Neural progenitor cell (in vitro differentiated cells): ENCODE results near the gene CHRM4. TPM values are rescaled to one million over a fixed set of nuclear protein-coding genes. Genes with fewer than 3 reads are reported as not detected.
A peak's percentile ranks its signal among the peaks of the same experiment; 100 is the strongest.

Experiments used
- DNase-seq: peaks from one replicate; pipeline ENCODE4 v3.0.0-alpha.2; 2016; ENCODE audit warnings: low spot score
- H2AFZ ChIP-seq: fragments of 200-600 bp; sonication (generic); replicated peaks from 2 replicates; pipeline ENCODE4 v1.6.1; 2016; ENCODE audit warnings: antibody characterized with exemption
- H3F3A ChIP-seq: fragments of 200-600 bp; sonication (generic); 2 replicates; pipeline ENCODE4 v1.6.1; 2016; ENCODE audit warnings: antibody characterized with exemption, low read depth
- H3K27ac ChIP-seq: fragments of 200-600 bp; sonication (generic); 2 replicates; pipeline ENCODE4 v1.5.1; 2016; ENCODE audit warnings: mild to moderate bottlenecking
- H3K27me3 ChIP-seq: fragments of 200-600 bp; sonication (generic); 2 replicates; pipeline ENCODE4 v1.6.1; 2016; ENCODE audit warnings: mild to moderate bottlenecking, moderate library complexity
- H3K36me3 ChIP-seq: fragments of 200-600 bp; sonication (generic); 2 replicates; pipeline ENCODE4 v1.5.1; 2016
- H3K4me1 ChIP-seq: fragments of 200-600 bp; sonication (generic); 2 replicates; pipeline ENCODE4 v1.6.1; 2016; ENCODE audit warnings: mixed run types
- H3K4me2 ChIP-seq: fragments of 200-600 bp; sonication (generic); 2 replicates; pipeline ENCODE4 v1.6.1; 2016
- H3K4me3 ChIP-seq: fragments of 200-600 bp; sonication (generic); 2 replicates; pipeline ENCODE4 v1.5.1; 2016
- H3K79me2 ChIP-seq: fragments of 200-600 bp; sonication (generic); 2 replicates; pipeline ENCODE4 v1.6.1; 2016; ENCODE audit warnings: low read depth
- H3K9ac ChIP-seq: fragments of 200-600 bp; sonication (generic); 2 replicates; pipeline ENCODE4 v1.6.1; 2016
- H3K9me3 ChIP-seq: fragments of 200-600 bp; sonication (generic); 2 replicates; pipeline ENCODE4 v1.5.1; 2016; ENCODE audit warnings: low read depth
- H4K20me1 ChIP-seq: fragments of 200-600 bp; sonication (generic); 2 replicates; pipeline ENCODE4 v1.6.1; 2016; ENCODE audit warnings: low read depth
- H3K27ac Mint-ChIP-seq: 3 replicates; pipeline ENCODE4 v1.8.0; 2021; ENCODE audit warnings: mixed read lengths
- H3K27me3 Mint-ChIP-seq: 2 replicates; pipeline ENCODE4 v1.8.0; 2022; ENCODE audit warnings: low read depth, mild to moderate bottlenecking, inconsistent platforms, moderate library complexity, mixed read lengths; ENCODE audit not compliant: insufficient read depth
- H3K36me3 Mint-ChIP-seq: 3 replicates; pipeline ENCODE4 v1.8.0; 2021; ENCODE audit warnings: mixed read lengths
- H3K4me1 Mint-ChIP-seq: 3 replicates; pipeline ENCODE4 v1.8.0; 2021; ENCODE audit warnings: mixed read lengths
- H3K4me3 Mint-ChIP-seq: 3 replicates; pipeline ENCODE4 v1.8.0; 2021; ENCODE audit warnings: mild to moderate bottlenecking, moderate library complexity, mixed read lengths
- H3K9me3 Mint-ChIP-seq: 3 replicates; pipeline ENCODE4 v1.8.0; 2020; ENCODE audit warnings: mixed read lengths
- CTCF ChIP-seq: fragments of 200-600 bp; sonication (generic); IDR thresholded peaks from 2 replicates; pipeline ENCODE4 v1.5.1; 2017; ENCODE audit warnings: antibody characterized with exemption, mild to moderate bottlenecking
- EZH2 ChIP-seq: fragments of 200-600 bp; sonication (generic); IDR thresholded peaks from 2 replicates; pipeline ENCODE4 v1.6.1; 2017; ENCODE audit warnings: antibody characterized with exemption, mild to moderate bottlenecking, moderate library complexity
- EZH2phosphoT487 ChIP-seq: fragments of 200-600 bp; sonication (generic); IDR thresholded peaks from 2 replicates; pipeline ENCODE4 v1.6.1; 2017; ENCODE audit warnings: antibody characterized with exemption
- total RNA-seq: library from RNA; depleted of rRNA; stranded (reverse); fragments of >200 nt; gene quantifications from 2 replicates; pipeline ENCODE4 v1.2.3, GENCODE V29; 2015; ENCODE audit warnings: low replicate concordance

Gene CHRM4
- total RNA-seq, 1 donor from 2014 or later = not detected

- no peak for TF ChIP-seq EZH2phosphoT487
- no peak for TF ChIP-seq CTCF
- TF ChIP-seq EZH2 = no peak
- H3K4me1 Mint-ChIP-seq = peaks cover 19% of the 10 kb centered on the region
- H3K27ac Mint-ChIP-seq = no peak overlapping the region
- Histone ChIP-seq H3K4me3 (no peak overlapping the region), H3F3A (peaks cover 27% of the 10 kb centered on the region), H3K4me2 (no peak overlapping the region), H4K20me1 (peaks cover 19% of the 10 kb centered on the region), H3K4me1 (peaks cover 30% of the 10 kb centered on the region), H3K27me3 (no peaks in the 10 kb centered on the region), H2AFZ (no peak overlapping the region), H3K79me2 (no peaks in the 10 kb centered on the region), H3K36me3 (no peaks in the 10 kb centered on the region), H3K27ac (no peak overlapping the region), H3K9ac (no peak overlapping the region), H3K9me3 (no peaks in the 10 kb centered on the region)
- H3K9me3 Mint-ChIP-seq = no peaks in the 10 kb centered on the region
- peaks cover 27% of the 10 kb centered on the region for H3K36me3 Mint-ChIP-seq
- H3K4me3 Mint-ChIP-seq = no peak overlapping the region
- H3K27me3 Mint-ChIP-seq = no peaks in the 10 kb centered on the region
- DNase-seq = no peak
These were observed 22.3 kb upstream of the CHRM4 start for GRCh38 chr11:46413760-46414465.

- Mint-ChIP-seq H3K27ac (no peak overlapping the region), H3K4me1 (peaks cover 5% of the 10 kb centered on the region), H3K27me3 (no peaks in the 10 kb centered on the region), H3K4me3 (no peak overlapping the region), H3K36me3 (peaks cover 24% of the 10 kb centered on the region), H3K9me3 (no peaks in the 10 kb centered on the region)
- Histone ChIP-seq H3K4me2 (no peak overlapping the region), H3K9ac (no peak overlapping the region), H2AFZ (no peak overlapping the region), H3K4me3 (no peak overlapping the region), H3K27ac (no peak overlapping the region), H3K9me3 (no peaks in the 10 kb centered on the region), H3K79me2 (no peaks in the 10 kb centered on the region), H3K36me3 (no peaks in the 10 kb centered on the region), H3F3A (peaks cover 6% of the 10 kb centered on the region), H4K20me1 (peaks cover 5% of the 10 kb centered on the region), H3K4me1 (peaks cover 5% of the 10 kb centered on the region), H3K27me3 (no peaks in the 10 kb centered on the region)
- TF ChIP-seq CTCF = peak; percentile 72
- no peak for TF ChIP-seq EZH2phosphoT487
- peak; percentile 79 for DNase-seq
These were observed 18.4 kb upstream of the CHRM4 start for GRCh38 chr11:46410021-46410420.

- no peak overlapping the region for H3K9ac ChIP-seq
- H3F3A ChIP-seq = peaks cover 6% of the 10 kb centered on the region
- H3K9me3 ChIP-seq = no peaks in the 10 kb centered on the region
- H2AFZ ChIP-seq = no peak overlapping the region
- no peak overlapping the region for H3K27ac ChIP-seq
- no peaks in the 10 kb centered on the region for H3K27me3 ChIP-seq
- Mint-ChIP-seq H3K27me3 (peaks cover 2% of the 10 kb centered on the region), H3K27ac (no peak overlapping the region), H3K9me3 (no peaks in the 10 kb centered on the region), H3K4me3 (no peak overlapping the region), H3K36me3 (peaks cover 16% of the 10 kb centered on the region), H3K4me1 (peaks cover 6% of the 10 kb centered on the region)
- no peaks in the 10 kb centered on the region for H3K36me3 ChIP-seq
- H4K20me1 ChIP-seq = peaks cover 5% of the 10 kb centered on the region
- no peaks in the 10 kb centered on the region for H3K79me2 ChIP-seq
- DNase-seq = no peak
- no peak overlapping the region for H3K4me3 ChIP-seq
- H3K4me2 ChIP-seq = no peak overlapping the region
- no peak for TF ChIP-seq CTCF
- no peak for TF ChIP-seq EZH2phosphoT487
- H3K4me1 ChIP-seq = peaks cover 5% of the 10 kb centered on the region
These were observed 16.9 kb upstream of the CHRM4 start for GRCh38 chr11:46408407-46408986.
